HEK293 (cell line): ENCODE results near the gene TMEM72.

Experiments used
- CTCF ChIA-PET: fragments of 350-600 bp; formaldehyde crosslinking; extraction: SDS; loops from one replicate; lab custom pipeline; 2021; ENCODE audit warnings: antibody characterized with exemption; lab: Yijun Ruan, JAX
- POLR2A ChIA-PET: fragments of 300-600 bp; formaldehyde crosslinking; extraction: SDS; loops from one replicate; lab custom pipeline; 2020; ENCODE audit warnings: antibody characterized with exemption, inconsistent platforms; lab: Yijun Ruan, JAX
- H3K27ac ChIP-seq: fragments of 200-500 bp; sonication (Bioruptor generic); 2 replicates; pipeline ENCODE4 v1.5.1; 2014; ENCODE audit warnings: low read depth, low read length, control low read depth, inconsistent platforms; ENCODE audit errors: extremely low read depth
- H3K36me3 ChIP-seq, 2 experiments: fragments of 200-500 bp in 1 of 2; sonication (Bioruptor generic) in 1 of 2; 1 replicate in 1 of 2; 2 replicates in 1 of 2; pipeline ENCODE4 v1.5.1; 2014 to 2017; ENCODE audit warnings: inconsistent platforms in 2 of 2, low read length in 2 of 2; ENCODE audit not compliant: control insufficient read depth in 2 of 2, insufficient read depth in 1 of 2
- H3K4me1 ChIP-seq: fragments of 200-500 bp; sonication (Bioruptor generic); 2 replicates; pipeline ENCODE4 v1.5.1; 2014; ENCODE audit warnings: mild to moderate bottlenecking, low read length, inconsistent platforms; ENCODE audit not compliant: control insufficient read depth, insufficient read depth
- H3K4me3 ChIP-seq: 2 replicates; pipeline ENCODE4 v1.5.1; 2011; ENCODE audit warnings: low read depth, mild to moderate bottlenecking, control low read depth, low read length, moderate library complexity
- H3K9me3 ChIP-seq: fragments of 200-500 bp; sonication (Bioruptor generic); 2 replicates; pipeline ENCODE4 v1.5.1; 2014; ENCODE audit warnings: low read depth, low read length, inconsistent platforms; ENCODE audit not compliant: control insufficient read depth, insufficient read depth
- GLIS1 ChIP-seq: fragments of 450-650 bp; formaldehyde crosslinking; IDR thresholded peaks from 2 replicates; pipeline ENCODE4 v1.5.1; 2016; ENCODE audit warnings: missing biosample characterization, missing genetic modification characterization
- MYNN ChIP-seq: fragments of 450-650 bp; formaldehyde crosslinking; IDR thresholded peaks from 2 replicates; pipeline ENCODE4 v1.5.1; 2016; ENCODE audit warnings: missing biosample characterization, missing genetic modification characterization, borderline replicate concordance
- OSR2 ChIP-seq: fragments of 450-650 bp; formaldehyde crosslinking; IDR thresholded peaks from 2 replicates; pipeline ENCODE4 v1.5.1; 2016; ENCODE audit warnings: missing biosample characterization, missing genetic modification characterization
- PATZ1 ChIP-seq: fragments of 450-650 bp; formaldehyde crosslinking; IDR thresholded peaks from 2 replicates; pipeline ENCODE4 v1.5.1; 2016; ENCODE audit warnings: missing biosample characterization, missing genetic modification characterization
- SCRT1 ChIP-seq: fragments of 450-650 bp; formaldehyde crosslinking; IDR thresholded peaks from 2 replicates; pipeline ENCODE4 v1.5.1; 2016; ENCODE audit warnings: missing biosample characterization, missing genetic modification characterization, borderline replicate concordance
- TCF7L2 ChIP-seq: IDR thresholded peaks from 2 replicates; pipeline ENCODE4 v1.6.1; 2011; ENCODE audit warnings: low read depth, mild to moderate bottlenecking, inconsistent platforms, low read length, moderate library complexity, borderline replicate concordance
- ZFP69B ChIP-seq: fragments of 450-650 bp; formaldehyde crosslinking; IDR thresholded peaks from 2 replicates; pipeline ENCODE4 v1.5.1; 2016; ENCODE audit warnings: missing biosample characterization, missing genetic modification characterization
- ZIC2 ChIP-seq: fragments of 450-650 bp; formaldehyde crosslinking; IDR thresholded peaks from 2 replicates; pipeline ENCODE4 v1.5.1; 2016; ENCODE audit warnings: missing biosample characterization, missing genetic modification characterization
- ZNF138 ChIP-seq: fragments of 450-650 bp; formaldehyde crosslinking; IDR thresholded peaks from 2 replicates; pipeline ENCODE4 v1.5.1; 2016; ENCODE audit warnings: missing biosample characterization, missing genetic modification characterization, borderline replicate concordance
- ZNF146 ChIP-seq: fragments of 450-650 bp; formaldehyde crosslinking; IDR thresholded peaks from 2 replicates; pipeline ENCODE4 v1.5.1; 2016; ENCODE audit warnings: missing biosample characterization, missing genetic modification characterization
- ZNF169 ChIP-seq: fragments of 450-650 bp; formaldehyde crosslinking; IDR thresholded peaks from 2 replicates; pipeline ENCODE4 v1.5.1; 2016; ENCODE audit warnings: missing biosample characterization, missing genetic modification characterization
- ZNF211 ChIP-seq: fragments of 450-650 bp; formaldehyde crosslinking; IDR thresholded peaks from 2 replicates; pipeline ENCODE4 v1.5.1; 2016; ENCODE audit warnings: low read depth, missing biosample characterization, missing genetic modification characterization
- ZNF398 ChIP-seq: fragments of 450-650 bp; formaldehyde crosslinking; IDR thresholded peaks from 2 replicates; pipeline ENCODE4 v1.5.1; 2017; ENCODE audit warnings: missing biosample characterization, missing genetic modification characterization
- ZNF548 ChIP-seq: fragments of 450-650 bp; formaldehyde crosslinking; IDR thresholded peaks from 2 replicates; pipeline ENCODE4 v1.5.1; 2016; ENCODE audit warnings: missing biosample characterization, missing genetic modification characterization
- ZNF623 ChIP-seq: fragments of 450-650 bp; formaldehyde crosslinking; IDR thresholded peaks from 2 replicates; pipeline ENCODE4 v1.5.1; 2016; ENCODE audit warnings: missing biosample characterization, missing genetic modification characterization
- ZNF645 ChIP-seq: fragments of 450-650 bp; formaldehyde crosslinking; IDR thresholded peaks from 2 replicates; pipeline ENCODE4; 2016; ENCODE audit warnings: missing biosample characterization, missing genetic modification characterization
- ZNF692 ChIP-seq: fragments of 450-650 bp; formaldehyde crosslinking; IDR thresholded peaks from 2 replicates; pipeline ENCODE4 v1.5.1; 2016; ENCODE audit warnings: missing biosample characterization, missing genetic modification characterization
- ZNF777 ChIP-seq: fragments of 450-650 bp; formaldehyde crosslinking; IDR thresholded peaks from 2 replicates; pipeline ENCODE4 v1.5.1; 2017; ENCODE audit warnings: missing biosample characterization, missing genetic modification characterization, borderline replicate concordance
- ZSCAN30 ChIP-seq: fragments of 450-650 bp; IDR thresholded peaks from 2 replicates; pipeline ENCODE4 v1.5.1; 2018; ENCODE audit warnings: missing biosample characterization, mild to moderate bottlenecking, missing genetic modification characterization, moderate library complexity
- ZSCAN5A ChIP-seq: fragments of 450-650 bp; formaldehyde crosslinking; IDR thresholded peaks from 2 replicates; pipeline ENCODE4 v1.5.1; 2016; ENCODE audit warnings: missing biosample characterization, missing genetic modification characterization

The TMEM72 gene

GRCh38 chr10:44906486-44906885, 4.7 kb upstream of the TMEM72 start:
- ChIA-PET CTCF (interaction anchor here (0.5 to 0.8 kb wide), 3 partner anchors 19 to 26 kb away, joined by 3 read pairs; no protein-coding TSS in a partner anchor), POLR2A (interaction anchor here (1.2 kb wide), 1 partner anchor 72 kb away, joined by 4 read pairs; the partner anchor contains the start of gene DEPP1)
- no peaks in the 10 kb centered on the region for H3K9me3 ChIP-seq
- TF ChIP-seq ZNF777 (tag by site-specific recombination) (no peak), GLIS1 (tag by site-specific recombination) (peak; percentile 27; the same call in 1 of the 2 replicates), ZNF211 (no peak), ZNF398 (tag by site-specific recombination) (no peak)
- H3K36me3 ChIP-seq, result no peaks in the 10 kb centered on the region
- no peak overlapping the region for H3K4me3 ChIP-seq
- H3K4me1 ChIP-seq, result peaks cover 5% of the 10 kb centered on the region; the same call in 1 of the 2 replicates
- no peak overlapping the region for H3K27ac ChIP-seq

- H3K9me3 ChIP-seq, result no peaks in the 10 kb centered on the region
- no peaks in the 10 kb centered on the region for H3K36me3 ChIP-seq
- H3K27ac ChIP-seq, result no peak overlapping the region
- peaks cover 5% of the 10 kb centered on the region; the same call in 1 of the 2 replicates for H3K4me1 ChIP-seq
- POLR2A ChIA-PET, result interaction anchor here (1.2 kb wide), 1 partner anchor 71 kb away, joined by 4 read pairs; the partner anchor contains the start of gene DEPP1
- CTCF ChIA-PET, result no interaction called here
- TF ChIP-seq ZNF169 (tag by site-specific recombination) (no peak), ZSCAN5A (tag by site-specific recombination) (no peak), MYNN (tag by site-specific recombination) (no peak), ZNF146 (no peak), ZNF645 (no peak), SCRT1 (tag by site-specific recombination) (no peak), ZNF623 (tag by site-specific recombination) (no peak), ZNF548 (no peak), TCF7L2 (no peak)
- no peak overlapping the region for H3K4me3 ChIP-seq
These were observed 3.6 kb upstream of the TMEM72 start for GRCh38 chr10:44907556-44907955.

GRCh38 chr10:44908066-44908749, 2.9 kb upstream of the TMEM72 start:
- H3K36me3 ChIP-seq, result no peaks in the 10 kb centered on the region
- H3K9me3 ChIP-seq, result no peaks in the 10 kb centered on the region
- 0 out of 2 replicates have a peak, but pooled peaks cover 2% of the 10 kb centered on the region for H3K4me1 ChIP-seq
- no peak overlapping the region for H3K4me3 ChIP-seq
- no peak overlapping the region; the same call in 1 of the 2 replicates for H3K27ac ChIP-seq
- POLR2A ChIA-PET, result interaction anchor here (0.9 kb wide), 1 partner anchor 71 kb away, joined by 3 read pairs; the partner anchor contains the start of gene DEPP1
- CTCF ChIA-PET, result interaction anchor here (0.9 kb wide), 1 partner anchor 51 kb away, joined by 3 read pairs; no protein-coding TSS in a partner anchor
- TF ChIP-seq PATZ1 (tag by site-specific recombination) (0 out of 2 replicates have a peak, but pooled peaks have one; percentile 37), ZNF692 (peak; percentile 43; the same call in 1 of the 2 replicates), OSR2 (no peak), ZIC2 (tag by site-specific recombination) (0 out of 2 replicates have a peak, but pooled peaks have one; percentile 10), ZNF138 (tag by site-specific recombination) (no peak), ZSCAN30 (tag by site-specific recombination) (peak; percentile 54; the same call in 1 of the 2 replicates), ZFP69B (tag by site-specific recombination) (peak; percentile 52; the same call in 1 of the 2 replicates)
